HPDE6-E6E7 (cell line): ENCODE measurements around the gene FOXA3.

Experiments
- DNase-seq: peaks from one replicate; pipeline ENCODE4 v3.0.0; 2011; ENCODE audit warnings: missing footprints; ENCODE audit errors: extremely low spot score

Gene FOXA3

DNA sequence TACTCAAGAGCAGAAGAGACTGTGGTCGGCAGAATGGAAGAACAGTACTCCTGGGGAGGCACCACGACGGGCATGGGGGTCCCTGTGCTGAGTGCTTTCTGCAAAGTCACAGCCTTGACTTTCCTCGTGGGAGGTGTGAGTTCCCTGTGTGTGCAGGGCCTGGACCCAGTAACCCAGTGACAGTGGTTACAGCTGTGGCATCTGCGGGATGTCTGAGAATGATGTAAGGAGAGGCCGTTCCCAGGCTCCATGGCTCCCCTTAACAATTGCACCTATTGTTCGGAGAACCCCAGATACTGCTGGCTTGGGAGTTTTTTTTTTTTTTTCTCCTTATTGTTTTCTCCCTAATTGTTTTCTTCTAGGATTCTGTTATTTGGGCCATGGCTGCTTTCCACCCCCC, 55.6 kb downstream of the FOXA3 start:
- no peak for DNase-seq

DNA sequence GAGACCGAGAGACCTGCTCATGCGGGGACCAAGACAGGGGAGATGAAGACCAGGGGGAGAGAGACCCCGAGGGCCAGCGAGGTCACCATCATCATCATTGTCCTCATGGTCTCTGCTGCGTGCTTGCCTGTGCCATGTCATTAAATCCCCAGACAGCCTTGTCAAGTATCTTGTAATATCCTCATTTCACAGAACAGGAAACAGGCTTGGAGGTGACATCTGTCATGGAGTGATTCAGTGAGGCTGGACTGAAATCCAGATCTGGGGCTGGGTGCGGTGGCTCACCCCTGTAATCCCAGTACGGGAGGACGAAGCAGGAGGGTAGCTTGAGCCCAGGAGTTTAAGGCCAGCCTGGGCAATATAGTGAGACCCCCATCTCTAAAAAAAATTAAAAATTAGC, 56.3 kb downstream of the FOXA3 start:
- DNase-seq = no peak

DNA sequence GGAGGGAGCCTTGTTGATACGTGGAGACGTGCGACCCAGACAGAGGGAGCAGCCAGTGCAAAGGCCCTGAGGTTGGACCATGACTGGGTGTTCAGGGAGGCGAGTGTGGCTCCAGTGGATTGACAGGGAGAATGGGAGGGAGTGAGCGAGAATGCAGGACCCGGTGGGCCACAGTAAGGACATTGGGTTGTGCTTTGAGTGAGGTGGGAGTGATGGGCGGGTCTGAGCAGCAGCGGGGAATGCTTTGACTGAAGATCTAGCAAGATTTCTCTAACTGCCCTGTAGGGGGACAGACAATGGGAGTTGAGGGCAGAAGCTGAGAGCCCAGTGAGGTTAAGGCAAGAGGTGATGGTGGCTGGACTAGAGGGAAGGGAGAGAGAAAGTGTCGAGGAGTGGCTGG, 58.2 kb downstream of the FOXA3 start:
- DNase-seq = no peak
